Prostate gland (tissue), 2 donors: Measurements from ENCODE around the gene SLC9C1.

Experiments used
- CTCF ChIP-seq, 4 experiments: fragments of 200-600 bp in 2 of 4; fragments of 450-650 bp in 2 of 4; sonication (generic) in 2 of 4; IDR thresholded peaks; 1 replicate in 3 of 4; 2 replicates in 1 of 4; pipeline ENCODE4 v1.5.1; 2016 to 2019; ENCODE audit warnings: antibody characterized with exemption in 4 of 4, mild to moderate bottlenecking in 2 of 4, moderate library complexity in 2 of 4
- POLR2A ChIP-seq: fragments of 450-650 bp; IDR thresholded peaks from one replicate; pipeline ENCODE4 v1.6.1; 2016; ENCODE audit warnings: antibody characterized with exemption, mild to moderate bottlenecking
- POLR2AphosphoS5 ChIP-seq: sonication (generic); formaldehyde crosslinking; IDR thresholded peaks from one replicate; pipeline ENCODE4 v1.6.1; 2017; ENCODE audit warnings: antibody characterized with exemption

- TF ChIP-seq POLR2A, result no peak
- TF ChIP-seq CTCF (IDR thresholded peaks at IDR 0.05), result no peak
- no peak for TF ChIP-seq POLR2AphosphoS5
These were observed 155.6 kb downstream of the SLC9C1 start for GRCh38 chr3:112138219-112138969.
